Hepatocyte (in vitro differentiated cells): ENCODE data around the gene S100P. TPM values are rescaled to one million over a fixed set of nuclear protein-coding genes. Genes with fewer than 3 reads are reported as not detected.
"Not testable (repeated sequence)": the region's sequence is repeated elsewhere in the genome, so short reads cannot be mapped to it uniquely, and the experiment has no call there.

Experiments
- DNase-seq: peaks from one replicate; pipeline ENCODE4 v3.0.0-alpha.2; 2016; ENCODE audit warnings: low spot score
- H2AFZ ChIP-seq: fragments of 200-600 bp; sonication (generic); 2 replicates; pipeline ENCODE4 v1.6.0; 2016; ENCODE audit warnings: antibody characterized with exemption, mild to moderate bottlenecking
- H3K27ac ChIP-seq: fragments of 200-600 bp; sonication (generic); 2 replicates; pipeline ENCODE4 v1.5.1; 2016; ENCODE audit warnings: mild to moderate bottlenecking
- H3K27me3 ChIP-seq: fragments of 200-600 bp; sonication (generic); 2 replicates; pipeline ENCODE4 v1.6.1; 2016
- H3K36me3 ChIP-seq: fragments of 200-600 bp; sonication (generic); replicated peaks from 2 replicates; pipeline ENCODE4 v1.5.1; 2016; ENCODE audit warnings: low read depth; ENCODE audit not compliant: insufficient read depth
- H3K4me1 ChIP-seq: fragments of 200-600 bp; sonication (generic); 2 replicates; pipeline ENCODE4 v1.5.1; 2016; ENCODE audit warnings: mild to moderate bottlenecking, moderate library complexity; ENCODE audit not compliant: insufficient read depth
- H3K4me2 ChIP-seq: fragments of 200-600 bp; sonication (generic); 2 replicates; pipeline ENCODE4 v1.6.0; 2016
- H3K4me3 ChIP-seq: fragments of 200-600 bp; sonication (generic); 2 replicates; pipeline ENCODE4 v1.5.1; 2016; ENCODE audit warnings: mild to moderate bottlenecking
- H3K79me2 ChIP-seq: fragments of 200-600 bp; sonication (generic); 2 replicates; pipeline ENCODE4 v1.6.0; 2017; ENCODE audit warnings: mild to moderate bottlenecking
- H3K9me2 ChIP-seq: fragments of 200-600 bp; sonication (generic); replicated peaks from 2 replicates; pipeline ENCODE4 v1.6.0; 2017; ENCODE audit warnings: mild to moderate bottlenecking; ENCODE audit not compliant: insufficient read depth
- H3K9me3 ChIP-seq: fragments of 200-600 bp; sonication (generic); 2 replicates; pipeline ENCODE4 v1.5.1; 2016; ENCODE audit warnings: low read depth, mild to moderate bottlenecking
- H4K20me1 ChIP-seq: fragments of 200-600 bp; sonication (generic); 2 replicates; pipeline ENCODE4 v1.6.0; 2016; ENCODE audit warnings: mild to moderate bottlenecking; ENCODE audit not compliant: insufficient read depth, poor library complexity, severe bottlenecking
- EZH2 ChIP-seq: fragments of 200-600 bp; sonication (generic); IDR thresholded peaks from 2 replicates; pipeline ENCODE4 v1.6.1; 2016; ENCODE audit warnings: antibody characterized with exemption, mild to moderate bottlenecking, borderline replicate concordance
- EZH2phosphoT487 ChIP-seq: fragments of 200-600 bp; sonication (generic); IDR thresholded peaks from one replicate; pipeline ENCODE4 v1.6.1; 2018; ENCODE audit warnings: antibody characterized with exemption, mild to moderate bottlenecking, low read depth, moderate library complexity; ENCODE audit not compliant: unreplicated experiment, severe bottlenecking
- WGBS: methylation state at CpG from one replicate; pipeline ENCODE4 v1.1.6; 2016; ENCODE audit warnings: low lambda C conversion rate; ENCODE audit errors: missing lambda C conversion rate; 5-methylcytosine and 5-hydroxymethylcytosine counted together
- polyA plus RNA-seq: library from polyadenylated mRNA; unstranded; fragments of >200 nt; fragmentation: Nextera tagmentation; extraction: Ambion mirVana; gene quantifications from 2 replicates; pipeline ENCODE4 v1.2.1, GENCODE V29; 2016
- total RNA-seq: library from RNA; depleted of rRNA; stranded (reverse); fragments of >200 nt; gene quantifications from 2 replicates; pipeline ENCODE4 v1.2.3, GENCODE V29; 2014
- TF ChIP-seq, protein P1 (sequence below): fragments of 200-600 bp; sonication (generic); IDR thresholded peaks from 2 replicates; pipeline ENCODE4 v1.5.1; 2016; ENCODE audit warnings: antibody characterized with exemption, mild to moderate bottlenecking; ENCODE audit not compliant: poor library complexity

S100P gene
- total and polyA plus RNA-seq, 2 experiments from 2014 or later, result 36.6 to 51.6 TPM

DNA sequence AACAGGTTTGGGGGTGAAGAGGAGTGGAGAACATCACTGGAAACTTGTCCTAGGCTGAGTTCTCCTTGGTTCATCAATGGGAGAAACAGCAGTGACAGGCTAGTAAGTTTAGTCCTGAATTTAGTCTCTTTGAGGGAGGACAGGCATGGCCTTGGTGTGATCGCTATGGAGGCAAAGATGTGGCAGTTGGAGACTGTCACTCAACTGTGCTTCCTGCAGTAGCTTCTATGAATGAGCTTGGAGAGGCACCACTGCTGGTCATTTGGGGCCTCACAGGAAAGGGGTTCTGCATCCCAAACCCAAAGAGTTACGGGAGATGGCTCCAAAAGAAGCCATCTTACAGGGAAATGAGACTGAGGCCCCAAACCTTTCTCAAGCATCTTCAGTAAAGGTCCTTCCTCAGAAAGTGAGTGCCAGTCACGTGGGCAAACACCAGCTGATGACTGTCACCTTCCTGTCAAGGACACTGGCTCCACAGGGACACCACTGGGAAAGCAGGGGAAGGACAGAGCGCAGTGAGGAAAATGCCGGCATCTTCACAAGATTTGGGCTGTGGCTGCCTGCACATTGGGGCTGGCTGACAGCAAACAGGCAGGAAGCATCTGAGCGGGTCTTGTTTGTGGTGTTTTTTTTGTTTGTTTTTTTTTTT is 46.0 kb upstream of the S100P start:
- DNase-seq, result no peak
- Histone ChIP-seq H3K27me3 (no peaks in the 10 kb centered on the region), H3K9me2 (no peaks in the 10 kb centered on the region), H3K79me2 (peaks cover 22% of the 10 kb centered on the region), H3K9me3 (no peaks in the 10 kb centered on the region), H3K4me2 (no peak overlapping the region), H4K20me1 (peaks cover 8% of the 10 kb centered on the region), H2AFZ (no peak overlapping the region), H3K36me3 (no peaks in the 10 kb centered on the region), H3K4me1 (peaks cover 1% of the 10 kb centered on the region), H3K27ac (no peak overlapping the region), H3K4me3 (no peak overlapping the region)
- TF ChIP-seq, protein P1, sequence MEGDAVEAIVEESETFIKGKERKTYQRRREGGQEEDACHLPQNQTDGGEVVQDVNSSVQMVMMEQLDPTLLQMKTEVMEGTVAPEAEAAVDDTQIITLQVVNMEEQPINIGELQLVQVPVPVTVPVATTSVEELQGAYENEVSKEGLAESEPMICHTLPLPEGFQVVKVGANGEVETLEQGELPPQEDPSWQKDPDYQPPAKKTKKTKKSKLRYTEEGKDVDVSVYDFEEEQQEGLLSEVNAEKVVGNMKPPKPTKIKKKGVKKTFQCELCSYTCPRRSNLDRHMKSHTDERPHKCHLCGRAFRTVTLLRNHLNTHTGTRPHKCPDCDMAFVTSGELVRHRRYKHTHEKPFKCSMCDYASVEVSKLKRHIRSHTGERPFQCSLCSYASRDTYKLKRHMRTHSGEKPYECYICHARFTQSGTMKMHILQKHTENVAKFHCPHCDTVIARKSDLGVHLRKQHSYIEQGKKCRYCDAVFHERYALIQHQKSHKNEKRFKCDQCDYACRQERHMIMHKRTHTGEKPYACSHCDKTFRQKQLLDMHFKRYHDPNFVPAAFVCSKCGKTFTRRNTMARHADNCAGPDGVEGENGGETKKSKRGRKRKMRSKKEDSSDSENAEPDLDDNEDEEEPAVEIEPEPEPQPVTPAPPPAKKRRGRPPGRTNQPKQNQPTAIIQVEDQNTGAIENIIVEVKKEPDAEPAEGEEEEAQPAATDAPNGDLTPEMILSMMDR, result no peak
- TF ChIP-seq EZH2phosphoT487, result no peak
- TF ChIP-seq EZH2, result no peak
- WGBS, result 51% methylated on average over 6 of the region's 6 CpGs

DNA sequence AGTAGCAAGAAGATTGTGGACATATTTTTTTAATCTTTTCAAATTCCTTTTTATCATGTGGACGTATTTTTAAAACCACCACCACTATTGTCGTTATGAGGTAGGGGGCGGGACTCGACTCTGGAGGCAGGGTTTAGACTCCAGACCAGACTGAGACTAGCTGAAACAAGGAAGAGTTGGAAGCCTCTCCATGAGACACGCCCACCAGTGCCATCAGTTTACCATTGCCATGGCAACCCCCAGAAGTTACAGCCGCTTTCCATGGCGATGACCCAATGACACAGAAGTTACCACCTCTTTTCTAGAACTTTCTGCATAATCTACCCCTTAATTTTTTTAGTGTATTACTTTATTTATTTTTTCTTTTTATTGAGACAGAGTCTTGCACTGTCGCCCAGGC is 44.5 kb upstream of the S100P start:
- Histone ChIP-seq H3K4me3 (no peak overlapping the region), H3K4me2 (no peak overlapping the region), H3K79me2 (peaks cover 7% of the 10 kb centered on the region), H3K27ac (no peak overlapping the region), H4K20me1 (no peaks in the 10 kb centered on the region), H3K9me3 (no peaks in the 10 kb centered on the region), H2AFZ (no peak overlapping the region), H3K9me2 (no peaks in the 10 kb centered on the region), H3K4me1 (no peaks in the 10 kb centered on the region), H3K27me3 (no peaks in the 10 kb centered on the region), H3K36me3 (no peaks in the 10 kb centered on the region)
- DNase-seq, result no peak
- no peak for TF ChIP-seq EZH2phosphoT487
- TF ChIP-seq, protein P1, result no peak
- no peak for TF ChIP-seq EZH2
- WGBS, result 93% methylated on average over 8 of the region's 8 CpGs

DNA sequence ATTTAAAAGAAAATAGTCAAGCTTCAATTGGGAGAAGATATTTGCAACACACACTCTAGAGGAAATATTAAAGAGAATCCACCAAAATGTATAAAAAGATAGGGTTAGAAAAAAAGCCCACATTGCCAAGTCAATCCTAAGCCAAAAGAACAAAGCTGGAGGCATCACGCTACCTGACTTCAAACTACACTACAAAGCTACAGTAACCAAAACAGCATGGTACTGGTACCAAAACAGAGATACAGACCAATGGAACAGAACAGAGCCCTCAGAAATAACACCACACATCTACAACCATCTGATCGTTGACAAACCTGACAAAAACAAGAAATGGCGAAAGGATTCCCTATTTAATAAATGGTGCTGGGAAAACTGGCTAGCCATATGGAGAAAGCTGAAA is 39.5 kb upstream of the S100P start:
- H3K36me3 ChIP-seq, H4K20me1 ChIP-seq, H2AFZ ChIP-seq, H3K4me1 ChIP-seq, H3K9me3 ChIP-seq, H3K27me3 ChIP-seq, H3K79me2 ChIP-seq, DNase-seq, H3K27ac ChIP-seq, H3K4me3 ChIP-seq, H3K9me2 ChIP-seq, H3K4me2 ChIP-seq: not testable (repeated sequence)
- WGBS, result 93% methylated on average over 3 of the region's 3 CpGs

DNA sequence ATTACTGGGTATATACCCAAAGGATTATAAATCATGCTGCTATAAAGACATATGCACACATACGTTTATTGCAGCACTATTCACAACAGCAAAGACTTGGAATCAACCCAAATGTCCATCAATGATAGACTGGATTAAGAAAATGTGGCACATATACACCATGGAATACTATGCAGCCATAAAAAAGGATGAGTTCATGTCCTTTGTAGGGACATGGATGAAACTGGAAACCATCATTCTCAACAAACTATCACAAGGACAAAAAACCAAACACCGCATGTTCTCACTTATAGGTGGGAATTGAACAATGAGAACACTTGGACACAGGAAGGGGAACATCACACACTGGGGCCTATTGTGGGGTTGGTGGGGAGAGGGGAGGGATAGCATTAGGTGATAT is 38.4 kb upstream of the S100P start:
- not testable (repeated sequence) for H3K79me2 ChIP-seq, H2AFZ ChIP-seq, H3K4me2 ChIP-seq, H3K9me2 ChIP-seq, H3K27ac ChIP-seq, H4K20me1 ChIP-seq, H3K4me3 ChIP-seq, DNase-seq, H3K9me3 ChIP-seq, H3K4me1 ChIP-seq, H3K27me3 ChIP-seq, H3K36me3 ChIP-seq
- WGBS, result 91% methylated on average over 2 of the region's 2 CpGs
